Measurements from ENCODE around the gene PTPRD.
"Not testable (repeated sequence)": the region's sequence is repeated elsewhere in the genome, so short reads cannot be mapped to it uniquely, and the experiment has no call there.

PTPRD gene

DNA sequence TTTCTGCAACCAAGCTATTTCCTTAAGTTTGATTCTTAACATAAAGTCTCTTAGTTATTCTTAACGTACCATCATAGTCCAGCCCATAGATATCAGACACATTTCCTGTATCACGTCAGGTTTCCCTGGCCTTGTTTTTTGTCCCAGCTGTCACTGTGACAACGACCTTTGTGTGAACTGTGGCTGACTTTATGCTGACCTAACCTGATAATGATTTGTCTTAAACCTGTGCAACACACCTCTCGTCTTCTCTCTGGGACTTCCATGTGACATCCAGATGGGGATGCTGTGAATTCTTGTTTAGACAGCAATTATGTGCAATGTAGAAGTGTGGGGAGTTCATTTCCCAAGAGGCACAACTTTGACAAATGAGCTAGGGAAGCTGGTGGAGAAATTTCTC, 662.8 kb downstream of the PTPRD start:
- no peak for DNase-seq

DNA sequence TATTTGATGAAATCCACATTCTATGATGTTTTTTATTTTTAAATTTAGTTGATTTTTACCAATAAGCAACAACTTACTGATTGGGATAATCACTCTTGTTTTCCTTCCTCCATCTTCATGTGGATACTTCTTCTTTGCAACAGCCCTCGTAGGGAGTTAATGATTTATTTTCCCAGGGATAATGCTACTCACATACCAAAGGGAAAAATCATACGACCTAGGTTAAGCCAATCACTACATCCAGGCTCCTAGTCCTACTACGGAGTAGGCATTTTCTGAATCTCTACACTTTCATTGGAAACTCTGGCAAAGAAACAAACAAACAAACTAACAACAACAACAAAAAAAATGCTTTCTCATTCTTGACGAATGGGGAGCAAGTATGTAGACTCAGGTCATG, 663.4 kb downstream of the PTPRD start:
- DNase-seq: no peak

DNA sequence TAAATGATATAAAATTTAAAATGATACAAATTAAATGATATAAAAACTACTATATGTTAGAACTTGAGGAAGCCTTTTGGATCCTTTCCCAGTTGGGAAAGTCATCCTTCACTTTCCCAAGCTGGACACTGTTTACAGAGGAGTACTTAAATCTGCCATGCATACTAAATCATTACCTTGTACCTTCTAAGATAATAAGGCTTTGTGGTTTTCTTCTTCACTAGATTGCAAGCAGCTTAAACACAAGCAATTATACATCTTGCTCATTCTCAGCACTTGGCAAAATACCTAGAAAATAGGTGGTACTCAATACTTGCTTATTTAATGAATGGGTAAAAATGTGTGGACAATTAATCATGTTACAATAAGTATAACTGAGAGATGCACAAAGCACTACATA, 666.8 kb downstream of the PTPRD start:
- no peak for DNase-seq

DNA sequence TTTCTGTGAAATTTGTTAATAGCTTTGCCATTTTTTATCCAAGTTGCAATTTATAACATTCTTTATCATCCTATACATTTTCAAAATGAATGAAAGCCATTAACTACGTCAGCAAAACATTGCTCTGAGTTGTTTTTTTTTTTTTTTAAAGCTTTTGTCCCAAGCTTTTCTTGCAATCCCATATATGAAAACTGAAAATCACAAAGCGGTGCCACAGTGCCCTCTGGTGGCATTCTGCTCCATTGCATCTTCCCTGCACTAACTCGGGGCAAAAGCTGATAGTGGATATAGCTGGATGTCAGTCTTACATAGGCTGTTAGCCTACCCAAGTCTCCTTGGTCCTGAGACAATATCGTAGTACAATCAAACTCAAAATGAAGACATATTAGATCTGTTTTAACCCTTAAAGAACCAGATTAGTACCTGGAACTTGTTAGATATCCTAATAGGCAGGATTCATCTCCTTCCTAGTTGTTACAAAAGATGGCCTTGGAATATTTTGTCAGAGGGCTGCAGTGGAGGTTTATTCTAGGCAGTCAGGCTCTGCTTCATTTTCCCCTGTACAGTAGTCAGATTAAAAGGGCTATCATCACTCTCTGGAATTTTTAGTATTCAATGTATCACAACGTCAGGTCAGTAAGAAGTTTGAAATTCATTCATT, 669.9 kb downstream of the PTPRD start:
- peak; percentile 44 for DNase-seq

DNA sequence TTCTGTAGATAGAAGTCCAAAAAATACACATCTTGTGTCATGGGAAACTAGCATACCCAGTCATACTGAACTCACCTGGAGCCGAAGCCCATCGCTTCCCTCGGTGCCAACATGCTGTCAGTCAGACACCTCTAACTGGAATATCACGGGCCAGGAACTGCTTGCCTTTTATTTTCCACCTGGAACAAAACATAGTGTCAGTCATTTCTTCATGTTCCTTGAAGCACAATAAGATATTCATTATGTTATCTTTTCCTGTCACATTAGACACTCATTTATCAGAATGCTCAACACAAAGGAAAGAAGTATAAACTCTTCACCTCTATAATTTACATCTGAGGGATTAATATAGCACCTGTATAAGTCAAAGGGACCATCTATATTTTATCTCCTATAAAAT, 674.4 kb downstream of the PTPRD start:
- no peak for DNase-seq

DNA sequence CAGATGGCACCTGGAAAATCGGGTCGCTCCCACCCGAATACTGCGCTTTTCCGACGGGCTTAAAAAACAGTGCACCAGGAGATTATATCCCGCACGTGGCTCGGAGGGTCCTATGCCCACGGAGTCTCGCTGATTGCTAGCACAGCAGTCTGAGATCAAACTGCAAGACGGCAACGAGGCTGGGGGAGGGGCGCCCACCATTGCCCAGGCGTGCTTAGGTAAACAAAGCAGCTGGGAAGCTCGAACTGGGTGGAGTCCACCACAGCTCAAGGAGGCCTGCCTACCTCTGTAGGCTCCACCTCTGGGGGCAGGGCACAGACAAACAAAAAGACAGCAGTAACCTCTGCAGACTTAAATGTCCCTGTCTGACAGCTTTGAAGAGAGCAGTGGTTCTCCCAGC, 681.3 kb downstream of the PTPRD start:
- not testable (repeated sequence) for DNase-seq

- DNase-seq: no peak
Measured at GRCh38 chr9:9924376-9924775, 688.4 kb downstream of the PTPRD start.

GRCh38 chr9:9921805-9922204, 691.0 kb downstream of the PTPRD start:
- DNase-seq: no peak

- no peak for DNase-seq
Measured at GRCh38 chr9:9920425-9921060, 692.3 kb downstream of the PTPRD start.

DNA sequence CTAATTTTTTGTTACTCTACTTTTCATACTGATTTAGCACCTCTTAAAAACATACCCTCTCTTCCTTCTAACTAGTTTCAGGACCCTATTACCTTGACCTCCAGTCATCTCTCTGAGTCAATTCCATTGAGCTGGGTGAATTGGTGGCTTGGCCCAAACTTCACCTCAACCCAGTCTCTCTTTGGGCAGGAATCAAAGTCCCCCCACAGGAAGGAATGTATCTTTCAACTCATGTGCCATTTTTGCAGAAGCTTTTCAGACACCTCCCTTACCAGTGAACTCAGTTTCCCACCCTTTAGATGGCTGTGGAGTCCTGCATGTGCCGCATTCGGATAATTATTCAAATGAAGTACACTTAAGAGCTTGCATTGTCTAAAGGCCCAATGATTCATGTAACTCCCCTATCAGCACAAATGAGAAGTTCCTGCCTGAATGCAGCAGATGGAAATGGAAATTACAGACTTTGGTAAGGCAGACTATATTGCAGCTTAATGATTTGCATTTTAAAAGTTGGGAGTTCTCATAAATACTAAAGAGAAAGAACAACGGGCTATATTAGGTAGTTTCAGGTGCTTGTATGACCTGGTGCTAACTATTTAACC, 693.5 kb downstream of the PTPRD start:
- DNase-seq: no peak

GRCh38 chr9:9917400-9917799, 695.4 kb downstream of the PTPRD start:
- DNase-seq: no peak

DNA sequence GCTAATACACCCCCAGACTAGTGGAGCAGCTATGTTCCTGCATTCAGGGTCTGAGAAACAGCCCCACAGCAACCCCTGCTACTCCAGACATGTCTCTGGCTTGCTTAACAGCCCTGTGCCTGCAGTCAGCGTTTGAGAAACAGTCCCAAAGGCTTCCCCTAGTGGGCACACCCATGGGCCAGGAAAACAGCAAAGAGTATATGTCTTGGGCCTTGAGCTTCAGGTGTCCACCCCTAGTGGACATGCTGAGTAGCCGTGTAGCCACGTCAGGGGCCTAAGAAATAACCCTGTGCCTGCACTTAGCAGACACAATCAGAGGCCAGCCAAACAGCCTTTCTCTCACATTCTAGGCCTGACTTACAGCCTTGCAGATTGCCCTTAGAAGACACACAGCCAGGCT, 698.6 kb downstream of the PTPRD start:
- no peak for DNase-seq

GRCh38 chr9:9913276-9913832, 699.4 kb downstream of the PTPRD start:
- no peak for DNase-seq

DNA sequence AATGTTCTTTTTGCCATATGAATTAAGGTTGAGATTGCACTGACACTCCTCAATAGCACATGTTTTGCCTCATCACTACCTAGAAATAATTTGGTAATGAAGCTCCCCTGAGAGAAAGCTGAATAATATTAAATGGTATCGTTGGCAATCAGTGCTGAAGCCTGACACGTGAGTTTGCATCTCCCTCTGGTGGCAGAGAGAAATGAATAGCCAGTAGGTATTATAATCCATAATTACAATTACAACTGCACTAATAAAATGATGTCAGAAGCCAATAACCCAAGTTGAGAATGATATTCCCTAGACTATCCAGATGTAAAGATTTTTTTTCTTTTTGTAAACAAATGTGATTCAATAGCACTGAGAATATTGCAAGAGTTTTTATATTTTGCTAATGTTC, 700.3 kb downstream of the PTPRD start:
- no peak for DNase-seq

DNA sequence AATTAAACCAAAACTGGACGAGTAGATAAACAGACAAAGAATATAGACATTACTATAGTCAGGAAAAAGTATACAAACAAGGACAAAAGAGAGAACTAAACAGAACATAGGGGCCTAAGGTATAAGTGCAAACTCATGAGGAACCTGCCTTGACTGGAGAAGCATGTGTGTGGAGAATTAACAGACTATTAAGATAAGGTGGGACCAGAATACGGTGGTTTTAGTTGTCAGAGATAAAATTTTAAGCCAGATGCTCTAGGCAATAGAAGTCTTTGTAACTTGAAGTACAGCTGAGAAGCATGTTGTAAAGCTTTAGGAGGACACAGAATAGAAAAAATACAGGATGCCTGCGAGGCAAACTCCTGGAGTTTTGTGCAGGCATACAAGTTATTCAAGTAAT, 707.1 kb downstream of the PTPRD start:
- no peak for DNase-seq

- DNase-seq: no peak
Measured at GRCh38 chr9:9904041-9904440, 708.8 kb downstream of the PTPRD start.

DNA sequence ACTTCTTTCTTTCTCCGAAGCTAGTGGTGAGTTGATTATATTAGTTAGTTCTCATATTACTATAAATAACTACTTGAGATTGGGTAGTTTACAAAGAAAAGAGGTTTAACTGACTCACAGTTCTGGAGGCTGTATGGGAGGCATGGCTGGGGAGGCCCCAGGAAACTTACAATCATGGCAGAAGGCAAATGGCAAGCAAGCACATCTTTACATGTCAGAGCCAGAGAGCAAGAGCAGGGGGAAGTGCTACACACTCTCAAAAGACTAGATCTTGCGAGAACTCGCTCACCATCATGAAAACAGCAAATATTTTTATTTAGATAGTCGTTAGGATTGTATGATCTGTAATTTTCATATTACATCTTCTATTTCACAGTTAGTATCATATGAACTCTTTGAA, 711.2 kb downstream of the PTPRD start:
- no peak for DNase-seq

DNA sequence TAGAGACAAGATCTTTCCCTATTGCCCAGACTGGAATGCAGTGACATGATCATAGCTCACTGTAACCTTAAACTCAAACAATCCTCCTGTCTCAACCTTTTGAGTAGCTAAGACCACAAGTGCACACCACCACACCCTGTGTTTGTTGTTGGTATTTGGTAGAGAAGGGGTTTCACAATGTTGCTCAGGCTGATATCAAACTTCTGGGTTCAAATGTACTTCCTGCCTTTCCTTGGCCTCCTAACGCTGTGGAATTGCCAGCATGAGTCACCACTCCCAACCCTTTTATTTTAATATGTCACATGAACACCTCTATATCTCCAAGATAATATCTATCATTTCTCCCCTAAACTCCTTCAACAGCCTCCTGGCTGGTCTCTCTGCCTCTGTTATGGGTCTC, 719.0 kb downstream of the PTPRD start:
- DNase-seq: no peak

- no peak for DNase-seq
Measured at GRCh38 chr9:9892217-9892616, 720.6 kb downstream of the PTPRD start.

- DNase-seq: no peak
Measured at GRCh38 chr9:9881692-9882091, 731.1 kb downstream of the PTPRD start.

- no peak for DNase-seq
Measured at GRCh38 chr9:9874270-9874669, 738.5 kb downstream of the PTPRD start.

- no peak for DNase-seq
Measured at GRCh38 chr9:9862235-9862810, 750.5 kb downstream of the PTPRD start.

- DNase-seq: no peak
Measured at GRCh38 chr9:9855177-9856078, 757.4 kb downstream of the PTPRD start.
